Gastroesophageal sphincter (tissue), 4 donors: ENCODE results near the gene SOX13. TPM values are rescaled to one million over a fixed set of nuclear protein-coding genes. Genes with fewer than 3 reads are reported as not detected.

Source experiments
- ATAC-seq: fragments of 150-250 bp; one replicate; pipeline ENCODE4 v1.9.1; 2016; ENCODE audit warnings: mild to moderate bottlenecking, moderate library complexity
- H3K27ac ChIP-seq, 4 donors: fragments of 200-600 bp; sonication (generic) in 3 of 4; 1 replicate in 3 of 4; 2 replicates in 1 of 4; pipeline ENCODE4 v1.5.1; 2016 to 2019
- H3K27me3 ChIP-seq: fragments of 200-600 bp; sonication (generic); one replicate; pipeline ENCODE4 v1.5.1; 2019
- H3K36me3 ChIP-seq, 2 donors: fragments of 200-600 bp; sonication (generic); one replicate each; pipeline ENCODE4 v1.5.1; 2019; ENCODE audit warnings: control low read depth in 1 of 2
- H3K4me1 ChIP-seq, 3 donors: fragments of 200-600 bp; sonication (generic); 1 replicate in 2 of 3; 2 replicates in 1 of 3; pipeline ENCODE4 v1.5.1; 2016 to 2019; ENCODE audit warnings: control low read depth in 2 of 3
- H3K4me3 ChIP-seq, 2 donors: fragments of 200-600 bp; sonication (generic); one replicate each; pipeline ENCODE4 v1.5.1; 2019; ENCODE audit warnings: mild to moderate bottlenecking in 1 of 2, moderate library complexity in 1 of 2
- H3K9me3 ChIP-seq, 3 donors: fragments of 200-600 bp; sonication (generic); one replicate each; pipeline ENCODE4 v1.5.1; 2017 to 2019; ENCODE audit warnings: control low read depth in 2 of 3
- CTCF ChIP-seq, 4 experiments: fragments of 200-600 bp in 2 of 4; fragments of 450-650 bp in 2 of 4; sonication (generic) in 1 of 4; IDR thresholded peaks; one replicate each; pipeline ENCODE4 v1.5.1; 2017 to 2019; ENCODE audit warnings: antibody characterized with exemption in 4 of 4, mild to moderate bottlenecking in 2 of 4, moderate library complexity in 2 of 4
- EP300 ChIP-seq: sonication (generic); formaldehyde crosslinking; IDR thresholded peaks from one replicate; pipeline ENCODE4 v1.6.1; 2017; ENCODE audit warnings: antibody characterized with exemption, mild to moderate bottlenecking
- POLR2A ChIP-seq, 2 donors: fragments of 450-650 bp; IDR thresholded peaks; one replicate each; pipeline ENCODE4 v1.6.1; 2017; ENCODE audit warnings: antibody characterized with exemption in 2 of 2, mild to moderate bottlenecking in 2 of 2, moderate library complexity in 1 of 2
- POLR2AphosphoS5 ChIP-seq: sonication (generic); formaldehyde crosslinking; IDR thresholded peaks from one replicate; pipeline ENCODE4 v1.6.1; 2017; ENCODE audit warnings: antibody characterized with exemption
- WGBS, 2 donors: methylation state at CpG; one replicate each; pipeline ENCODE4 v1.1.5; 2018; ENCODE audit warnings: low coverage in 1 of 2; 5-methylcytosine and 5-hydroxymethylcytosine counted together
- total RNA-seq, 4 donors: library from RNA; depleted of rRNA; stranded (reverse); fragments of >200 nt; gene quantifications; one replicate each; pipeline ENCODE4 v1.1.0, GENCODE V29; 2016

Gene SOX13
- total RNA-seq, 4 donors from 2014 or later = 15.3 to 20.4 (median 17.3) TPM

GRCh38 chr1:204166219-204166618 lies 93.3 kb downstream of the SOX13 start, which contains the start of gene REN:
TSS of gene REN (minus strand) at chr1:204166337. CDS start at chr1:204166293, 44 bp downstream.
- ATAC-seq = no peak
- H3K4me3 ChIP-seq = no peak within 1 kb of the TSS
- peaks cover 26% of the 10 kb centered on the region for H3K27me3 ChIP-seq
- no peak for TF ChIP-seq CTCF (IDR thresholded peaks at IDR 0.05)
- TF ChIP-seq POLR2AphosphoS5 = no peak
- TF ChIP-seq EP300 = no peak
- H3K27ac ChIP-seq = no peak within 1 kb of the TSS
- H3K36me3 ChIP-seq = no peaks in the 10 kb centered on the region
- peaks cover 0 to 25% (median 3%) of the 10 kb centered on the region in 3 donors for H3K9me3 ChIP-seq
- peaks cover 0 to 6% (median 0%) of the 10 kb centered on the region in 3 donors for H3K4me1 ChIP-seq
- WGBS, 2 donors = 63% methylated on average over 4 of the region's 5 CpGs; no CpG with 5 or more reads in 1 of the 2 donors

GRCh38 chr1:204167730-204168129 lies 94.8 kb downstream of the SOX13 start:
- ATAC-seq = no peak
- H3K27me3 ChIP-seq = peaks cover 16% of the 10 kb centered on the region
- 80% methylated on average over 5 of the region's 5 CpGs; no CpG with 5 or more reads in 1 of the 2 donors for WGBS, 2 donors

GRCh38 chr1:204169858-204170257 lies 96.9 kb downstream of the SOX13 start:
- no peak for TF ChIP-seq CTCF (IDR thresholded peaks at IDR 0.05)
- no peak for TF ChIP-seq EP300
- no peak for TF ChIP-seq POLR2A (IDR thresholded peaks at IDR 0.05)
- no peak for TF ChIP-seq POLR2AphosphoS5
- 78 to 81% methylated on average over 4 of the region's 4 CpGs for WGBS, 2 donors
- Histone ChIP-seq H3K27me3 (peaks cover 29% of the 10 kb centered on the region), H3K4me1 (no peaks in the 10 kb centered on the region), H3K9me3 (peaks cover 0 to 25% (median 3%) of the 10 kb centered on the region in 3 donors), H3K27ac (no peak overlapping the region), H3K36me3 (no peaks in the 10 kb centered on the region), H3K4me3 (no peak overlapping the region)
- no peak for ATAC-seq

More at GRCh38 chr1:204167730-204168129, 94.8 kb downstream of the SOX13 start:
- H3K9me3 ChIP-seq = peaks cover 0 to 25% (median 3%) of the 10 kb centered on the region in 3 donors
- no peak overlapping the region for H3K27ac ChIP-seq
- TF ChIP-seq EP300 = no peak
- no peak for TF ChIP-seq POLR2A (IDR thresholded peaks at IDR 0.05)
- no peak for TF ChIP-seq CTCF (IDR thresholded peaks at IDR 0.05)
- TF ChIP-seq POLR2AphosphoS5 = no peak
- H3K4me1 ChIP-seq = peaks cover 0 to under 1% (median 0%) of the 10 kb centered on the region in 3 donors
- H3K4me3 ChIP-seq = no peak overlapping the region
- no peaks in the 10 kb centered on the region for H3K36me3 ChIP-seq

- TF ChIP-seq POLR2AphosphoS5 (no peak), POLR2A (IDR thresholded peaks at IDR 0.05) (no peak), CTCF (IDR thresholded peaks at IDR 0.05) (no peak), EP300 (no peak)
- Histone ChIP-seq H3K27ac (no peak overlapping the region), H3K27me3 (peaks cover 36% of the 10 kb centered on the region), H3K36me3 (no peaks in the 10 kb centered on the region), H3K4me3 (no peak overlapping the region), H3K9me3 (peaks cover 0 to 25% (median 3%) of the 10 kb centered on the region in 3 donors), H3K4me1 (no peaks in the 10 kb centered on the region)
- ATAC-seq = no peak
- 76 to 100% methylated on average over 2 to 3 of the region's 3 CpGs for WGBS, 2 donors
These were observed 97.7 kb downstream of the SOX13 start for GRCh38 chr1:204170494-204171155.

GRCh38 chr1:204171751-204172178 lies 98.8 kb downstream of the SOX13 start:
- Histone ChIP-seq H3K9me3 (peaks cover 0 to 25% (median 3%) of the 10 kb centered on the region in 3 donors), H3K4me1 (no peaks in the 10 kb centered on the region), H3K27ac (no peak overlapping the region), H3K36me3 (no peaks in the 10 kb centered on the region), H3K27me3 (peaks cover 35% of the 10 kb centered on the region), H3K4me3 (no peak overlapping the region)
- WGBS, 2 donors = 43 to 74% methylated on average over 4 of the region's 4 CpGs
- ATAC-seq = no peak
- TF ChIP-seq EP300 = no peak
- TF ChIP-seq CTCF (IDR thresholded peaks at IDR 0.05) = no peak
- no peak for TF ChIP-seq POLR2A (IDR thresholded peaks at IDR 0.05)
- no peak for TF ChIP-seq POLR2AphosphoS5
